ENCODE results near the gene RHOBTB1.
"Not testable (repeated sequence)": the region's sequence is repeated elsewhere in the genome, so short reads cannot be mapped to it uniquely, and the experiment has no call there.

The RHOBTB1 gene

DNA sequence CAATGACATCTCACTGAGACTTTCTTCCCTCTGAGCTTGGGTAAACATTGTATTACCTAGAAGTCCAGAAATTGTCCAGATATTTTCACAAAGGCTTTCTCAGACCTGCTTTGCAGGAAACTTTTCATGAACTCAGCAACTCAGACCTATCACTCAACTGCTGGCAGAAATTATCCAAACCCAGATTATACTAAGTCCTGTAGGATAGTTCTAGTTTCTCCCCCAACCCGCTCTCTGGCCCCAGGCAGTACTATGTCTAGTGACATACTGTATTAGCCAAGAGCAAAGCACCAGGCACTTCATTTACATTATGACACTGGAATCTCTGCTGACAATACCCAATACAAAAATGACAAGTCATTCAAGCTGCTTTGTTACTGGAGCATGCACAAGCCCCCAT is 75.0 kb downstream of the RHOBTB1 start:
- no peak for DNase-seq (ENCODE audit: low read depth, low spot score)

DNA sequence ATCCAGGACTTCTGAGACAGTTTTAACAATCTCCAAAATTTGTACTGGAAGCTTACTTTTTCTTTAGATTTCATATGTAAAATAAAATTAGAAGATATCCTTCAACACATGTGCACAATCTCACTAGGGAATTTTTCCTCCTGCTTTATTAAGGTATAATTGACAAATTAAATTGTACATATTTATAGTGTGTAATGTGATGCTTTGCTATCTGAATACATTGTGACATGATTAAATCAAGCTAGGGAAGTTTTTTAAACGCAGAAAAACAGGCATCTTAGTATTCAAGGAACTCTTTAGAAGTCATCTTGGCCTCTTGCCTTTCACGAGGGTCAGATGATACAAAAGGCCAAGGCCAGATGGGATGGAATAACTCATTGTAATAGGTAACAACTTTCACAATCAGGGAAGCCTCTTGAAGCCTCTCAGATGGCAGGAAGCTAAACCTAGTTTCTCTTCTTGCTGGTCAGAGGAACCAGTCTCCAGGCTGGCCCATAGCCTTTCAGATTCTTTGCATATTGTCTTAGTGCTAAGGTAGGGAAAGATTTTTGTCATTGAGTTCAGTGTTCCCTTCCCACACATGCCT is 78.7 kb downstream of the RHOBTB1 start:
- DNase-seq (ENCODE audit: low read depth, low spot score) = no peak

DNA sequence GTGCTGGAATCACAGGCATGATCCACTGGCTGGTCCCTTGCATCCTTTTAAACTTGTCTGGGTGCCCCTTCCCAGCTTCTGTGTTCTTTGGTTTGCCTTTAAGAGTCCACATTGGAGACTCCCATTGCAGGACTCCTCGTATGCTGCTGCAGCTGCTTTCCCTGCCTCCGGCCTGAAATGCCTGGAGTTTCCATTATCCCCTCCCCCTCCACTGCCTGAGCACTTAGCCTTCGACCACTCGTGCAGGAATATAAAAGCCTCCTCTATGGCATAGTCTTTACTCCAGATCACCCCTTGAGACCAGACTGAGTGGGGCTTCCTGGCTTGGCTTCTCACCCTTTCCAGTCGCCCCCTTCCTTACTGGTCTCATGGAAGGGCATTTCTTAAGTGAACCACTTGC is 80.2 kb downstream of the RHOBTB1 start:
- DNase-seq (ENCODE audit: low read depth, low spot score) = no peak

DNA sequence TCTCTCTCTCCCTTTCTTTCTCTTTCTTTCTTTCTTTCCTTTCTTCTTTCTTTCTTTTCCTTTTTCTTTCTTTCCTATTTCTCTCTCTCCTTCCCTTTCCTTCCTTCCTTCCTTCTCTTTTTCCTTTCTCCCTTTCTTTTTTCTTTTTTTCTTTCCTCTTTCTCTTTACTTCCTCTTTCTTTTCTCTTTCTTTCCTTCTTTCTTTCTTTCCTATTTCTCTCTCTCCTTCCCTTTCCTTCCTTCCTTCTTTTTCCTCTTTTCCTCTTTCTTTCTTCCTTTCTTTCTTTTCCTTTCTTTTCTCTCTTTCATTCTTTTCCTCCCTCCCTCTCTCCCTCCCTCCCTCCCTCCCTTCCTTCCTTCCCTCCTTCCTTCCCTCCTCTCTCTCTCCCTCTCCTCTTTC is 81.5 kb downstream of the RHOBTB1 start:
- no peak for DNase-seq (ENCODE audit: low read depth, low spot score)

DNA sequence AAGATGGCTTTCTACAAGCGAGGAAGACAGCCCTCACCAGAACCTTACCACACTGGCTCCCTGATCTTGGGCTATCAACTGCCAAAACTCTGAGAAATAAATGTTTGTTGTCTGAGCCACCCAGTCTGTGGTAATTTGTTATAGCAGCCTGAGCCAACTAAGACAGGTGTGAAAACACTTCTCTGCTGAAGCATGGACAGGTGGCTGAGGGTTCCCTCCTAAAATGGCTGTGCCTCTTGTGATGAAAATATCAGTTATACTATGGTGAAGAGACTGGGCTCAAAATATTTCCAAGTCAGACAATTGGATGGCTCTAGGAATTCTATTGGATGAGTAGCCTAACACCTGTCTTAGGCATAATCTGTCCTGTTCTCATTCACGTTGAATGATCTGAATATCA is 87.6 kb downstream of the RHOBTB1 start:
- no peak for DNase-seq (ENCODE audit: low read depth, low spot score)

DNA sequence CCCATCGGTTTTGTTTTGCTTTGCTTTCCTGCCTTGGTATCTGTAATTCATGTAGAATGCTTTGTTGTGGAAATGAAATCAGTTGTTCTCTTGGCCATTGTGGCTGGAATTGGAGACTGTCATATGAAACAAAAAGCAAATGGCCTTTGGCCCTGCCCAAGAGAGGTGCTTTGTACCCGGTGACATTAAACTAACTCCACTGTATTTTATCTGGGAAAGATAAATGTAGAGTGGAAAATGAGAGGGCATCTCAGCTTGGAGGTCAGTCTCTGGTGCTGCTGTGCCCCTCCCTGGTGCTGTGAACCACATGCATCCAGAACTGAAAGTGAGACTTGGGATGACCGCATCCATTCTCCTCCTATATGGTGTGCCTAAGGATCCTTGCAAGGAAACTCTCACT is 90.3 kb downstream of the RHOBTB1 start:
- DNase-seq (ENCODE audit: low read depth, low spot score) = no peak

DNA sequence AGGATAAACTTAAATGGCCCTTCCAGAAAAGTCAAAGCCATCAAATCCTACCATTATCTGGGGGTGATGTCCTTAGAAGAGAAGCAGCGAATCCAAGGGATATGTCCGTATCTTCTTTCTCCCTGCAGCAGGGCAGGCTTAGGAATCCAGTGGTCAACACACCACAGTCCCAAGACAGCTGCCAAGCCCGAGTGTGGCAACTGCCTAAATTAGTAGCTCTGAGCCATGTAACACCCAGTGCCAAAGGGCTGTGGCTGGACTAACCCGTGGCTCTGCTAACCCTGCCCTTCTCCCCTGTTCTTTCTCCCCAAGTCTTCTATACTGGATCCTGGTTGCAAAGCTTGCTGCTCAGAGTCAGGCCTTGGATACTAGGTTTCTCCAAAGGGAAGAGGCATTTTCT is 90.9 kb downstream of the RHOBTB1 start:
- DNase-seq (ENCODE audit: low read depth, low spot score) = no peak

DNA sequence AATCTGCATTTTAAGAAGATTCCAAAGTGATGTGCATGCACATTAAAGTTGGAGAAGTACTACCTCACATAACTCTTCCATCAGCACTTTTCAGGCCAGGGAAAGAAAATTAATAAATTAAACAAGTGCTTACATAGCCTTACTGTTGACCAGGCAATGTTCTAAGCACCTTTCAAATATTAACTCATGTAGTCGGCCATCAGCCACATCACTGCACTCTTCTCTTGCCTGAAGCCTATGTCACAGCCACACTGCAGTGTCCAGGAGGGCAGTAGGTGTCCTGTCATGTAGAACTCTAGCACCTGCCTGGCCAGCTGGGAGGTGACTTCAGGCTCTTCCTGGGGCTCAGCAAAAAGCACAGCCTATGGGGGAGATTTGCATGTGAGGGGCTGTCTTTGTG is 94.2 kb downstream of the RHOBTB1 start:
- DNase-seq (ENCODE audit: low read depth, low spot score) = no peak

DNA sequence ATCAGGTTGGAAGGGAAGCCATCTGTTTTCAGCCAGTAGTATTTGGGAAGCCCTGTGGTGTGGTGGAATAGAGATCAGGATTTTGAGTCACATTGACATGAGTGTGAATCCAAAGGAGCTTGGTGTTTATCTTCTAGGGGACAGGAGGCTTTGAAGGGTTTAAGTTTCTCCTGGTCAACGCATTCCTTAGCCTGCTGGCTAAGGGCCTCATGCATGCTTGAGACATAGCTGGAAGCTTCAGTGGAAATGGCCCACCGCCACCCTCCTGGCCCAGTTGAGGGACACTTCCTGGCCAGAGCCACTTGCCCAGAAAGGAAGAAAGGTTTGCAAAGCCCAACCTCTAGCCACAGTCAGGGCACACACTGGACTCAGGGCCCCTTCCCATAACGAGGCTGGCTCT is 94.8 kb downstream of the RHOBTB1 start:
- no peak for DNase-seq (ENCODE audit: low read depth, low spot score)

DNA sequence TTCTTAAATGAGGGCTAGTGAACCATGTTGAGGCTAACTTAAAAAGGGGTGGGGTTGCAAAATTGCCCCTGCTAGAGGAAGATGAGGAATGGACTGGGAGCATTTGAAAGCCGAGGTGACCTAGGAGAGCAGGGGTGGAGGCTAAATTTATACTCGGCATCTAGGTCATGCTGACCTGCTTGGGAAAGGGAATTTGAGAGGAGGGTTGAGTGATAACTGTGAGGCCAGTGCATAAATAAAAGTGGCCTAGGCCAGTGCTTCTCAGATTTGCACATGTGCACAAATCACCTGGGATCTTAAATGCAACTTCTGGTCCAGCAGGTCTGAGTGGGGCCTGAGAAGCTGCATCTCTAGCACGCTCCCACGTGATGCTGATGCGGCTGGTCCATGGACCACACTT is 95.3 kb downstream of the RHOBTB1 start:
- DNase-seq (ENCODE audit: low read depth, low spot score) = no peak

DNA sequence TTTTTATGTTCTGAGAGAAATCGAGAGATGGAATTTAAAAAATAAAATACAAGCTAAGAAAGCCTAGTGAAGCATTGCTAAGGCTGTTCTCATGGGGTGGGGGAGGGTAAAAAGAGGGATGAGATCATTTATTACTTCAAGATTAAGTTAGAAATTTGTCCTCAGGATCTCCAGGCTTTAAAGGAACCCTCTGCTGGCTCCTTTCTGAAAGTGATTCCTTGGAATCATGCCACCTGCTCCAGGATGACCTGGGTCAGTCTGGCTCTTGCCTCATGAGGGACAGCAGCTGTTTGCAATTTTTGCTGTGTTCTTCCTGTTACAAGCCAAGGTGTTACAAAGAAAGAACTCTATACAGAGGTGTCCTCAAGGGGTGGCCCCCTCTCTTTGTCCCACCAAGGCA is 95.9 kb downstream of the RHOBTB1 start:
- DNase-seq (ENCODE audit: low read depth, low spot score) = no peak

DNA sequence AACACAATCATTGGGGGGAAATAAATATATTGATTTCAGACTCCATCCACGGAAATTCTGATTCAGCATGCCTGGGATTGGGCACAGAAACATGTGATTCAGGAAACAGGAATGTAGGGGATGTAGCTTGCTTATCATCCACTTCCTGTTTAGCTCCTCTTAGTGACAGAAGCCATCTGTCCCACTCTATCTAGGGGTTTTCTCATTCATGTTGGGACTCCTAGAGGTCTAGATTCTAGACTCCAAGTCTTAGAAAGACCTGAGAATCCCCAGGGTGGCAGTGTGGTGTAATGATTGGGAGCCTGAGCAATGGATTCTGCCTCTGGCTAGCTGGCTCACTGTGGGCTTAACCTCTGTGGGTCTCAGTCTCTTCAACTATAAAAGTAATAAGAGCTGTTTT is 97.8 kb downstream of the RHOBTB1 start:
- no peak for DNase-seq (ENCODE audit: low read depth, low spot score)

DNA sequence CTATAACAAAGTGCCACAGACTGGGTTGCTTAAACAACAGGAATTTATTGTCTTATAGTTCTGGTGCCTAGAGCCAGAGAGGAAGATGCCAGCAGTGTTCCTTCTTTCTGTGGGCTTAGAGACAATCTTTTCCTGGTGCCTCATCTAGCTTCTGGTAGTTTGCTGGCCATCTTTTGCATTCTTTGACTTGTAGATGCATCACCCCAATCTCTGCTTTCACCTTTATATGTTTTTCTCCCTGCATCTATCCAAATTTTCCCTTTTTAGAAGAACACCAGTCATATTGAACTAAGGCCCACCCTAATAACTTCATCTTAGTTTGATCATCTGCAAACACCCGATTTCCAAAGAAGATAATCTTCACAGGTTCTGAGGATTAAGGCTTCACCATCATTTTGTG is 98.9 kb downstream of the RHOBTB1 start:
- no peak for DNase-seq (ENCODE audit: low read depth, low spot score)

DNA sequence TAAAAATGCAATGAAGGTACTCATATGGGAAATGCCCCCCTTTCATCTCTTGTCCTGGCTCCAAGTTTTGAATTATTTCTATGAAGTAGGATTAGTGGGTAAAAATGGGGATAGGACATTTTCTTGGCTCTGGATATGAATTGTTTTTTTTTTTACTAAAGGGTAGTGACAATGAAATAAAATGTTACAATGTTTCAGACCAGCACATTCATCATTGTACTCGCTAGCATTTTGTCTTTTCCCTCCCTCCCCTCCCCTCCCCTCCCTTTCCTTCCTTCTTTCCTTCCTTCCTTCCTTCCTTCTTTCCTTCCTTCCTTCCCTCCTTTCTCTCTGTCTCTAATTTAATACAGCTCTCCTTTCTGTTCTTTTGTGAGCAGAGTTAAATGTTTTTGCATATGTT is 101.3 kb downstream of the RHOBTB1 start:
- no peak for DNase-seq (ENCODE audit: low read depth, low spot score)

DNA sequence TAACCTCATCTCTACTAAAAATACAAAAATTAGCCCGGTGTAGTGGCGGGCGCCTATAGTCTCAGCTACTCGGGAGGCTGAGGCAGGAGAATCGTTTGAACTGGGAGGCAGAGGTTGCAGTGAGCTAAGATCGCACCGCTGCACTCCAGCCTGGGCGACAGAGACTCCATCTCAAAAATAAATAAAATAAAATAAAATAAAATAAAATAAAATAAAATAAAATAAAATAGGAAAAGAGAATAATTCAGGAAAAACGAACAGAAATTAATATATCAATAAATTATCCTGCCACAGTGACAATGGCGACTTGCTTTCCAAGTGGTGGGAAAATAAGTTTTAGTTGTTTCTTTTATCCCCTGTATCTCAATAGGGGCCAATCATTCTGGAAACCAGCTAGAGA is 102.8 kb downstream of the RHOBTB1 start:
- not testable (repeated sequence) for DNase-seq (ENCODE audit: low read depth, low spot score)

DNA sequence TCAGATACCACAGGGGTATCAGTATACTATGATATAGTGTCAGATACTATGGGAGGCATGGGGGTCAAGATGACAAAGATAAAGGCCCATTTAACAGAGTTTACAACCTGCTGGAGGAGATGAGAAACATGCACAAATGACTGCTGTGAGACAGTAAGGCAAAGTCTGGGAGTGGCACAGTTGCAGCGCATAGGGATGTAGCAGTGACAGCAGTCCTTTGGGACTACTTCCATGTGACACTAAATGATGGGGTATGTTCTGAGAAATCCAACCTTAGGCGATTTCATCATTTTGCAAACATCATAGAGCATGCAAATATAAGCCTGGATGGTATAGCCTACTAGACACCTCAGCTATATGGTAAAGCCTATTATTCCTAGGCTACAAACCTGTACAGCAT is 108.9 kb downstream of the RHOBTB1 start:
- DNase-seq (ENCODE audit: low read depth, low spot score) = no peak

DNA sequence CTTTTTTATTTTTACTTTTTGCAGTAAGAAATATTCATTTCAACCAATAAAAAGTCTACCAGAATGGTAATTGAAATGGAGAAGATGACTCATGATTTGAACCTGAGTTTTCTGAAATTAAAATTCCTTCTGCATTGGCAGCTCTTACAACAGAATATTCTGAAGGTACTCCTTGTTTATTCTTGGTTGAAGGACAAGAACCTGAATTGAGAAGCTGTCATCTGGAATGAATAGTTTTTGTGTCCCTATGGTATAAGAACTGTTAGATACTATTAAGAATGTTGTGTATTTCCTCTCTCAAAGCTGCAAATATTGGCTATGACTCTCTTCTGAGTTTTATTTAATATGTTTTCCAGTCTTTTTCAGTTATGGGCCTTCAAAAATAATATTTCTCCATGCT is 109.6 kb downstream of the RHOBTB1 start:
- no peak for DNase-seq (ENCODE audit: low read depth, low spot score)

DNA sequence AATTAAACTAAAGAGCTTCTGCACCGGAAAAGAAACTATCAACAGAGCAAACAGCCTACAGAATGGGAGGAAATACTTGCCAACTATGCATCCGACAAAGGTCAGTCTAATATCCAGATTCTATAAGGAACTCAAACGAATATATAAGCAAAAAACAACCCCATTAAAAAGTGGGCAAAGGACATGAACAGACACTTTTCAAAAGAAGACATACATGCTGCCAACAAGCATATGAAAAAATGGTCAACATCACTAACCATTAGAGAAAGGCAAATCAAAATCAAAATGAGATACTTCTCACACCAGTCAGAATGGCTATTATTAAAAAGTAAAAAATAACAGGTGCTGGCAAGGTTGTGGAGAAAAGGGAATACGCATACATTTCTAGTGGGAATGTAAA is 111.8 kb downstream of the RHOBTB1 start:
- DNase-seq (ENCODE audit: low read depth, low spot score) = not testable (repeated sequence)

DNA sequence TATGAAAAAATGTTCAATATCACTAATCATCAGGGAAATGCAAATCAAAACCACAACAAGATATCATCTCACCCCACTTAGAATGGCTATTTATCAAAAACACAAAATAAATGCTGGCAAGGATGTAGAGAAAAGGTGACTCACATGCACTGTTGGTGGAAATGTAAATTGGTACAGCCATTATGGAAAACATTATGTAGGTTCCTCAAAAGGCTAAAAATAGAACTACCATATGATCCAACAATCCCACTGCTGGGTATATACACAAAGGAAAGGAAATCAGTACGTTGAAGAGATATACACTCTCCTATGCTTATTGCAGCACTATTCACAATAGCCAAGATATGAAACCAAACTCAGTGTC is 115.5 kb downstream of the RHOBTB1 start:
- no peak for DNase-seq (ENCODE audit: low read depth, low spot score)

DNA sequence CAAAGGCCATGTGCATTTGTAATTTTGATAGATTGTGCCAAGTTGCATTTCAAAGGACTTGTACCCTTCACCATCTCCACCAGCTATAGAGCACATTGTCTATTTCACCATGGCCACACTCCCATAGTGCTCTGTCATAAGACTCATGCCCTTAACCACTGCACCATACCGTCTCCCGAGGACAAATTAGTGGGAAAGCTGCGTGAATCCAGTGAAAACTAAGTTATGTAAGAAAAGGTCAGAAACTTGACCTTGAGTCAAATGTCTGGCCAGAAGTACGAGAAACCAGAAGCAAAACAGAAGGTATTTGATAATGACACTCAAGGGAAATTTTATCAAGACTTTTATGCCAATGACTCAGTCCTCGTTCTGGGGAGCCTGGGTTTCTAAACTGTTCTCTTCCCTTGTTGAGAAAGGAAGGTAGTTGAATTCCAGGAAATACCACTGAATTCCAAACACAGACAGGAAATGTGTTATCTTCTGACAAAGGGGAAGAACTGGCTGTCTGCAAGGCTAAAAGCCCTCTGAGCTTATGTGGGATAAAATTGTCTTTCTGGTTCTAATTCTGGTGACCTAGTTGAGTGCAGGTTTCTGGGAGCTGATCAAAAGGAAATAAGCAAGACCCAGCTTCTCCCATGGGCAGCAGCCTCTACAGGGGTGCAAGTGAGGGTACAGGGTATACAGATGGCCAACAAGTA is 116.0 kb downstream of the RHOBTB1 start:
- DNase-seq (ENCODE audit: low read depth, low spot score) = no peak

DNA sequence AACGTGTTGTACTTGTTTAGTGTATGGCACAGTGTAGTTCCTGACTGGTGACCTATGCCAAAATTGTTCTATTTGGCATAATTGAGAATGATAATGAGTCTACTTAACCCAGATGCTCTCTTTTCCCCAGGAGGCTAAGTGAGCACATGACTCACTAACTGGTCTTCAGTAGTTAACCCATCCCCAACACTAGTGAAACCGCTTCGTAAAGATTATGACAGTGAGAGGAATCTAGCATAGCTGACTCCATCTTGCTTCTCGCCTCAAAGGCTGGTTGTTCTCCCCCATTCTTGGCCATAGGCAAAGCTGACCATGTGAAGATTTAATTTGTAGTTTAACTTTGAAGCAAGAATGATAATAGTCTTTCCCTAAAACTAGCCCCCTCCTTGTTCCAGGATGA is 118.5 kb downstream of the RHOBTB1 start:
- no peak for DNase-seq (ENCODE audit: low read depth, low spot score)

DNA sequence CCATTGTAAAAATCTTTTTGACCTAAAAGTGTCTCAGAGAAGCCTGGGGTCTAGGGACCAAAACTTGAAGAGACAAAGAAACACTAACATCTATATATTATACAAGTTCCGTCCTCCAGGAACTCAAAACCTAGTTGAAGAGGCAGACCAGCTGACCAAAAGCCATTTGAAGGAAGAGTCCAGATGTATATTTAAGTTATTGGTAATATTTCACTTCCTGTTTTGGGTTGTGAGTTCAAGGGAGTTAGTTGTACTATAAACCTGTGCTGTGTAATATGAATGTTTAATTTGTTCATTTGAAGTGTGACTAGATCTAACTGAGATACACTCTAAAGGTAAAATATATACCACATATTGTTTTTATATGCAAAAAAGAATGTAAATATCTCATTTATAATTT is 120.7 kb downstream of the RHOBTB1 start:
- no peak for DNase-seq (ENCODE audit: low read depth, low spot score)

DNA sequence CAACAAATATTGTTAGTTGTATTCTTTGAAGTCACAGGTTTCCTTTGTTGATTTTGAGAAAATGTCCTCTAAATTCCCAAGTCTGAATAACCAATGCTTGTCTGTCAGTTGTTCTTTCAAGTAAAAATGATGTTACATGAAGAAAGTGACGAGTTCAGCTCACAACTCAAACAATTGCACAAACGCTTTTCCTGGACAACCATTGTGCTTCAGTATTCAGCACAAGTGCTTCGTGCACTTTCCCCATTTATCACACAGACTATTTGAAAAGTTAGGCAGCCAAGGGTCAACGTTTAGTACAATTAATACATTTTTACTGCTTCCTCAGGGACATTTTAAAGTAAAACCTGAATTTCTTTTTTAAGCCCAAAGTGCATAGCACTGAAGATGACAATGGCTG is 121.2 kb downstream of the RHOBTB1 start:
- DNase-seq (ENCODE audit: low read depth, low spot score) = no peak

DNA sequence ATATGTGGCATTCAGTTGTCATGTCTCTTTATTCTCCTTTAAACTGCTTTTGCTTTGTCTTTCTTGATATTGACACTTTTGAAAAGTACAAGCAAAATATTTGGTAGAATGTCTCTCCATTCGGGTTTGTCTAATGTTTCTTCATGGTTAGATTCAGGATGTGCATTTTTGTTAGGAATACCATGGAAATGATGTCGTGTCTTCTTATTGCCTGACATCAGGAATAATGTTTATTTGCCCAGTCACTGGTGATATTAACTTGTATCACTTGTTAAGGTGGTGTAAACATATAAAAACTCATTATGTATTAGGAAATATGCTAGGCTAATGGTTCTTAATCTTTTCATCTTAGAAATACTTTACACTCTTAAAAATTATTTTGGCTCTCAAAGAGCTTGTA is 122.3 kb downstream of the RHOBTB1 start:
- DNase-seq (ENCODE audit: low read depth, low spot score) = no peak
